ENCODE results near the gene TMEM45B.

- TF ChIP-seq EZH2 (IDR thresholded peaks at IDR 0.05; ENCODE audit: borderline replicate concordance, insufficient read depth, low read length, poor library complexity, severe bottlenecking) (no peak), POLR2AphosphoS5 (IDR thresholded peaks at IDR 0.05) (no peak), CTCF (IDR thresholded peaks at IDR 0.05; ENCODE audit: poor library complexity, severe bottlenecking) (no peak), EP300 (conservative IDR thresholded peaks at IDR 0.05; ENCODE audit: poor library complexity, severe bottlenecking) (no peak), REST (IDR thresholded peaks at IDR 0.05; ENCODE audit: borderline replicate concordance) (no peak)
Measured at GRCh38 chr11:129852125-129852740, 36.6 kb downstream of the TMEM45B start.
